Stimulated activated CD4-positive, alpha-beta T cell treated with anti-CD3 and anti-CD28 coated beads, Interleukin-1b, Interleukin-23, amount 100 ng/mL, for 24 hours (primary cell): Measurements from ENCODE around the gene CCSER1.

Source experiments
- DNase-seq, 4 experiments: peaks; one replicate each; pipeline ENCODE4 v3.0.0-alpha.2; 2020; ENCODE audit warnings: low read depth in 4 of 4, low spot score in 1 of 4

Gene CCSER1

GRCh38 chr4:90127223-90127705, at the start of gene CCSER1:
TSS of gene CCSER1 (plus strand) at chr4:90127394.
- peak in 1 of 4 experiments; percentile 23 for DNase-seq

- DNase-seq = no peak
Measured at GRCh38 chr4:90078440-90078839, 48.8 kb upstream of the CCSER1 start.

- no peak for DNase-seq
Measured at GRCh38 chr4:90080116-90080515, 47.1 kb upstream of the CCSER1 start.

- no peak for DNase-seq
Measured at GRCh38 chr4:90081432-90082144, 45.6 kb upstream of the CCSER1 start.

- DNase-seq = no peak
Measured at GRCh38 chr4:90082449-90082848, 44.7 kb upstream of the CCSER1 start.

GRCh38 chr4:90084277-90084966, 42.8 kb upstream of the CCSER1 start:
- no peak for DNase-seq

GRCh38 chr4:90084967-90085295, 42.3 kb upstream of the CCSER1 start:
- DNase-seq = no peak

GRCh38 chr4:90093526-90093925, 33.7 kb upstream of the CCSER1 start:
- no peak for DNase-seq

GRCh38 chr4:90095000-90095399, 32.2 kb upstream of the CCSER1 start:
- DNase-seq = no peak

- DNase-seq = no peak
Measured at GRCh38 chr4:90099812-90100211, 27.4 kb upstream of the CCSER1 start.

- no peak for DNase-seq
Measured at GRCh38 chr4:90103991-90104390, 23.2 kb upstream of the CCSER1 start.

GRCh38 chr4:90105274-90105673, 21.9 kb upstream of the CCSER1 start:
- no peak for DNase-seq

GRCh38 chr4:90112715-90113114, 14.5 kb upstream of the CCSER1 start:
- no peak for DNase-seq

GRCh38 chr4:90113881-90114457, 13.2 kb upstream of the CCSER1 start:
- DNase-seq = no peak

- no peak for DNase-seq
Measured at GRCh38 chr4:90118527-90119195, 8.5 kb upstream of the CCSER1 start.

- DNase-seq = no peak
Measured at GRCh38 chr4:90120037-90120436, 7.2 kb upstream of the CCSER1 start.

GRCh38 chr4:90120815-90121214, 6.4 kb upstream of the CCSER1 start:
- DNase-seq = no peak

- no peak for DNase-seq
Measured at GRCh38 chr4:90121676-90122354, 5.4 kb upstream of the CCSER1 start.

- DNase-seq = no peak
Measured at GRCh38 chr4:90122355-90122748, 4.8 kb upstream of the CCSER1 start.

GRCh38 chr4:90124276-90124675, 2.9 kb upstream of the CCSER1 start:
- DNase-seq = no peak

- DNase-seq = no peak
Measured at GRCh38 chr4:90126805-90127204, 389 bp upstream of the CCSER1 start.
